B cell (primary cell): ENCODE results near the gene GTF2A1. TPM values are rescaled to one million over a fixed set of nuclear protein-coding genes. Genes with fewer than 3 reads are reported as not detected.

Experiments used
- ATAC-seq: fragments of 200-7000 bp; cut with Tn5 transposase; one replicate; pipeline ENCODE4 v1.10.0; 2021; ENCODE audit warnings: low read depth, mild to moderate bottlenecking, moderate number of reproducible peaks, moderate library complexity
- CTCF ChIA-PET: fragments of 350-600 bp; sonication (Branson Sonifier 250); formaldehyde crosslinking; loops from one replicate; lab custom pipeline; 2021; ENCODE audit warnings: antibody characterized with exemption, inconsistent platforms; lab: Charles Lee
- POLR2A ChIA-PET: fragments of 350-600 bp; sonication (Branson Sonifier 250); formaldehyde crosslinking; loops from one replicate; lab custom pipeline; 2021; ENCODE audit warnings: antibody characterized with exemption; lab: Charles Lee
- DNase-seq: peaks from one replicate; pipeline ENCODE4 v3.0.0; 2013
- H2AFZ ChIP-seq: 2 replicates; pipeline ENCODE4 v1.6.1; 2012; ENCODE audit warnings: mild to moderate bottlenecking, low read depth, low read length; ENCODE audit not compliant: insufficient read depth, poor library complexity, severe bottlenecking
- H3K27ac ChIP-seq, 2 donors: 1 replicate in 1 of 2; 2 replicates in 1 of 2; pipeline ENCODE4 v1.5.1; 2012 to 2013; ENCODE audit warnings: low read length in 2 of 2, mild to moderate bottlenecking in 2 of 2, moderate library complexity in 1 of 2
- H3K27me3 ChIP-seq, 4 experiments: fragments of 200-600 bp in 1 of 4; sonication (generic) in 1 of 4; replicated peaks in 1 of 4; 1 replicate in 2 of 4; 2 replicates in 2 of 4; pipeline versions ENCODE4 v1.6.1 to v1.7.0; 2013 to 2016; ENCODE audit warnings: low read length in 3 of 4, mild to moderate bottlenecking in 2 of 4, mixed read lengths in 1 of 4, moderate library complexity in 1 of 4; ENCODE audit not compliant: insufficient read depth in 4 of 4, control insufficient read depth in 3 of 4; ENCODE audit errors: control extremely low read depth in 1 of 4
- H3K36me3 ChIP-seq, 2 experiments: replicated peaks in 1 of 2; 1 replicate in 1 of 2; 2 replicates in 1 of 2; pipeline versions ENCODE4 v1.6.1 to v1.7.1; 2013; ENCODE audit warnings: low read length in 1 of 2; ENCODE audit not compliant: insufficient read depth in 2 of 2, control insufficient read depth in 1 of 2; ENCODE audit errors: control extremely low read depth in 1 of 2, extremely low read depth in 1 of 2
- H3K4me1 ChIP-seq, 2 donors: fragments of 200-600 bp in 1 of 2; sonication (generic) in 1 of 2; 1 replicate in 1 of 2; 2 replicates in 1 of 2; pipeline versions ENCODE4 v1.5.1 to v1.6.1; 2013 to 2017; ENCODE audit warnings: low read length in 2 of 2; ENCODE audit not compliant: control insufficient read depth in 2 of 2, insufficient read depth in 2 of 2
- H3K4me2 ChIP-seq: replicated peaks from 2 replicates; pipeline ENCODE3; 2012; ENCODE audit warnings: mild to moderate bottlenecking, low read depth, low read length; ENCODE audit not compliant: poor library complexity, severe bottlenecking
- H3K4me3 ChIP-seq, 5 experiments: fragments of 200-600 bp in 1 of 5; sonication (generic) in 1 of 5; 1 replicate in 3 of 5; 2 replicates in 2 of 5; pipeline versions ENCODE4 v1.5.1 to v1.7.0; 2011 to 2016; ENCODE audit warnings: low read length in 4 of 5, mild to moderate bottlenecking in 4 of 5, low read depth in 2 of 5, control low read depth in 1 of 5, moderate library complexity in 1 of 5; ENCODE audit not compliant: insufficient read depth in 1 of 5; ENCODE audit errors: control extremely low read depth in 1 of 5, extremely low read depth in 1 of 5
- H3K79me2 ChIP-seq: fragments of 200-600 bp; sonication (generic); one replicate; pipeline ENCODE4 v1.6.0; 2016; ENCODE audit warnings: low read length; ENCODE audit not compliant: control insufficient read depth, insufficient read depth
- H3K9ac ChIP-seq: fragments of 200-600 bp; sonication (generic); 2 replicates; pipeline ENCODE4 v1.6.1; 2017; ENCODE audit warnings: mild to moderate bottlenecking, low read length, moderate library complexity
- H3K9me3 ChIP-seq, 3 donors: one replicate each; pipeline versions ENCODE4 v1.6.1 to v1.7.1; 2013; ENCODE audit warnings: low read length in 2 of 3; ENCODE audit not compliant: control insufficient read depth in 2 of 3, insufficient read depth in 1 of 3; ENCODE audit errors: control extremely low read depth in 1 of 3
- H4K20me1 ChIP-seq: 2 replicates; pipeline ENCODE4 v1.6.0; 2012; ENCODE audit warnings: mild to moderate bottlenecking, low read length; ENCODE audit not compliant: insufficient read depth, control insufficient read depth, poor library complexity, severe bottlenecking
- H3K27ac Mint-ChIP-seq: one replicate; pipeline ENCODE4 v1.8.0; 2021; ENCODE audit warnings: mixed read lengths
- H3K27me3 Mint-ChIP-seq: one replicate; pipeline ENCODE4 v1.8.0; 2021; ENCODE audit warnings: mixed read lengths
- H3K4me1 Mint-ChIP-seq: one replicate; pipeline ENCODE4 v1.8.0; 2021; ENCODE audit warnings: mixed read lengths
- H3K4me3 Mint-ChIP-seq: one replicate; pipeline ENCODE4 v1.8.0; 2021; ENCODE audit warnings: mixed read lengths
- H3K9me3 Mint-ChIP-seq: one replicate; pipeline ENCODE4 v1.8.0; 2022; ENCODE audit warnings: mixed read lengths; ENCODE audit not compliant: insufficient read depth
- CTCF ChIP-seq: fragments of 200-600 bp; IDR thresholded peaks from one replicate; pipeline ENCODE4 v1.8.0; 2022; ENCODE audit warnings: antibody characterized with exemption, mild to moderate bottlenecking
- EZH2 ChIP-seq: IDR thresholded peaks from 2 replicates; pipeline ENCODE4 v1.6.1; 2012; ENCODE audit warnings: borderline replicate concordance, low read depth, mild to moderate bottlenecking, moderate library complexity, low read length; ENCODE audit not compliant: insufficient read depth, poor library complexity, severe bottlenecking
- WGBS: methylation state at CpG from one replicate; pipeline ENCODE4 v1.1.5; 2013; ENCODE audit warnings: missing lambda C conversion rate; ENCODE audit not compliant: insufficient coverage; 5-methylcytosine and 5-hydroxymethylcytosine counted together
- intact Hi-C: fragments of 100-400 bp; cut with micrococcal nuclease; formaldehyde crosslinking; loops from one replicate; pipeline ENCODE4 v1.10.0; 2022
- polyA plus RNA-seq: library from polyadenylated mRNA; depleted of rRNA; stranded (reverse); fragments of >200 nt; gene quantifications from 2 replicates; pipeline ENCODE4 v1.2.3, GENCODE V29; 2012
- total RNA-seq, 2 donors: library from RNA; stranded (reverse); fragments of 120-200 nt in 1 of 2; gene quantifications; 1 replicate in 1 of 2; 2 replicates in 1 of 2; pipeline versions ENCODE4 v1.2.3 to v1.2.4, GENCODE V29; 2013 to 2022

The GTF2A1 gene
- total and polyA plus RNA-seq, 2 donors (not counting 1 experiment from before 2014, with no cell fraction given): 7.1 to 45.1 TPM

GRCh38 chr14:81166121-81166520 is 54.6 kb downstream of the GTF2A1 start:
- no peak overlapping the region for H3K4me3 ChIP-seq
- H3K36me3 ChIP-seq: no peaks in the 10 kb centered on the region
- H3K27me3 Mint-ChIP-seq: no peaks in the 10 kb centered on the region
- H3K4me1 ChIP-seq: peaks cover 11 to 14% of the 10 kb centered on the region in 2 donors
- ChIA-PET POLR2A (no interaction called here), CTCF (interaction anchor here (1.3 to 5.4 kb wide), 2 partner anchors 10 to 169 kb away, joined by 4 to 22 read pairs; no protein-coding TSS in a partner anchor)
- no CpG with 5 or more reads among the region's 2 CpGs for WGBS
- peaks cover 18% of the 10 kb centered on the region for H3K4me1 Mint-ChIP-seq
- H3K9me3 ChIP-seq: no peaks in the 10 kb centered on the region
- no peak for ATAC-seq
- DNase-seq: no peak
- H3K4me3 Mint-ChIP-seq: no peak overlapping the region
- no peaks in the 10 kb centered on the region for H3K79me2 ChIP-seq
- intact Hi-C loops: no loop called here
- no peak overlapping the region for H3K27ac ChIP-seq
- H3K27ac Mint-ChIP-seq: no peak overlapping the region
- H4K20me1 ChIP-seq: no peaks in the 10 kb centered on the region
- H3K9me3 Mint-ChIP-seq: no peaks in the 10 kb centered on the region
- no peak overlapping the region for H3K4me2 ChIP-seq
- H3K27me3 ChIP-seq: no peaks in the 10 kb centered on the region
- H3K9ac ChIP-seq: no peak overlapping the region
- H2AFZ ChIP-seq: no peak overlapping the region
- no peak for TF ChIP-seq EZH2
- no peak for TF ChIP-seq CTCF

GRCh38 chr14:81165188-81165587 is 55.6 kb downstream of the GTF2A1 start:
- Histone ChIP-seq H3K36me3 (no peaks in the 10 kb centered on the region), H3K79me2 (no peaks in the 10 kb centered on the region), H3K27ac (no peak overlapping the region), H3K4me1 (peaks cover 7 to 9% of the 10 kb centered on the region in 2 donors), H3K4me3 (no peak overlapping the region), H3K9ac (no peak overlapping the region), H3K9me3 (no peaks in the 10 kb centered on the region), H4K20me1 (no peaks in the 10 kb centered on the region), H2AFZ (no peak overlapping the region), H3K27me3 (no peaks in the 10 kb centered on the region), H3K4me2 (no peak overlapping the region)
- Mint-ChIP-seq H3K4me3 (no peak overlapping the region), H3K4me1 (peaks cover 12% of the 10 kb centered on the region), H3K27me3 (no peaks in the 10 kb centered on the region), H3K27ac (no peak overlapping the region), H3K9me3 (no peaks in the 10 kb centered on the region)
- intact Hi-C loops: no loop called here
- ATAC-seq (no peak), DNase-seq (no peak)
- WGBS: 92% methylated on average over 2 of the region's 4 CpGs
- ChIA-PET POLR2A (no interaction called here), CTCF (interaction anchor here (1.3 to 5.4 kb wide), 3 partner anchors 11 to 198 kb away, joined by 4 to 22 read pairs (median 6); no protein-coding TSS in a partner anchor)
- TF ChIP-seq CTCF: no peak
- no peak for TF ChIP-seq EZH2
